Trophoblast cell (in vitro differentiated cells and primary cell): Measurements from ENCODE around the gene CST9.

Experiments
- DNase-seq, 2 donors: peaks; one replicate each; pipeline ENCODE4 v3.0.0-alpha.2; 2016
- H2AFZ ChIP-seq: 2 replicates; pipeline ENCODE4 v1.6.1; 2013; ENCODE audit warnings: low read length, moderate library complexity, mild to moderate bottlenecking; ENCODE audit not compliant: insufficient read depth, poor library complexity
- H2AK5ac ChIP-seq: 2 replicates; pipeline ENCODE4 v1.6.1; 2013; ENCODE audit warnings: mild to moderate bottlenecking, low read length
- H2BK120ac ChIP-seq: 2 replicates; pipeline ENCODE4 v1.6.1; 2013; ENCODE audit warnings: low read length, mild to moderate bottlenecking, moderate library complexity; ENCODE audit not compliant: insufficient read depth, poor library complexity
- H2BK12ac ChIP-seq: 2 replicates; pipeline ENCODE4 v1.6.1; 2013; ENCODE audit warnings: mild to moderate bottlenecking, low read length, moderate library complexity
- H2BK5ac ChIP-seq: 2 replicates; pipeline ENCODE4 v1.6.1; 2013; ENCODE audit warnings: low read length, low read depth, moderate library complexity, mild to moderate bottlenecking; ENCODE audit not compliant: poor library complexity
- H3K14ac ChIP-seq: 2 replicates; pipeline ENCODE4 v1.6.1; 2013; ENCODE audit warnings: mild to moderate bottlenecking, low read length
- H3K18ac ChIP-seq: 2 replicates; pipeline ENCODE4 v1.6.1; 2013; ENCODE audit warnings: mild to moderate bottlenecking, low read length
- H3K23ac ChIP-seq: 2 replicates; pipeline ENCODE4 v1.6.1; 2013; ENCODE audit warnings: low read length
- H3K27ac ChIP-seq: 2 replicates; pipeline ENCODE4 v1.5.1; 2013; ENCODE audit warnings: low read depth, mild to moderate bottlenecking, inconsistent platforms, low read length, moderate library complexity
- H3K27me3 ChIP-seq: 2 replicates; pipeline ENCODE4 v1.6.1; 2013; ENCODE audit warnings: inconsistent platforms, mild to moderate bottlenecking, low read length, moderate library complexity; ENCODE audit not compliant: insufficient read depth
- H3K36me3 ChIP-seq, 2 experiments: 1 replicate in 1 of 2; 2 replicates in 1 of 2; pipeline ENCODE4 v1.6.1; 2013; ENCODE audit warnings: low read length in 2 of 2, mild to moderate bottlenecking in 2 of 2, moderate library complexity in 1 of 2; ENCODE audit not compliant: insufficient read depth in 2 of 2, control insufficient read depth in 1 of 2
- H3K4ac ChIP-seq: 2 replicates; pipeline ENCODE4 v1.6.1; 2013; ENCODE audit warnings: low read depth, mild to moderate bottlenecking, low read length, moderate library complexity
- H3K4me1 ChIP-seq, 2 experiments: 1 replicate in 1 of 2; 2 replicates in 1 of 2; pipeline ENCODE4 v1.6.1; 2013; ENCODE audit warnings: low read length in 2 of 2, mild to moderate bottlenecking in 2 of 2, moderate library complexity in 1 of 2; ENCODE audit not compliant: insufficient read depth in 2 of 2, control insufficient read depth in 1 of 2
- H3K4me2 ChIP-seq: 2 replicates; pipeline ENCODE4 v1.6.1; 2013; ENCODE audit warnings: inconsistent platforms, mild to moderate bottlenecking, low read length, moderate library complexity
- H3K4me3 ChIP-seq: 2 replicates; pipeline ENCODE4 v1.5.1; 2013; ENCODE audit warnings: mild to moderate bottlenecking, low read depth, low read length, inconsistent platforms
- H3K79me1 ChIP-seq: one replicate; pipeline ENCODE4 v1.6.1; 2013; ENCODE audit warnings: low read length
- H3K79me2 ChIP-seq: 2 replicates; pipeline ENCODE4 v1.6.1; 2013; ENCODE audit warnings: low read length, mild to moderate bottlenecking; ENCODE audit not compliant: control insufficient read depth, insufficient read depth, poor library complexity
- H3K9ac ChIP-seq: 2 replicates; pipeline ENCODE4 v1.6.1; 2013; ENCODE audit warnings: mild to moderate bottlenecking, low read length
- H3K9me3 ChIP-seq: 2 replicates; pipeline ENCODE4 v1.6.1; 2013; ENCODE audit warnings: low read depth, mild to moderate bottlenecking, control low read depth, inconsistent platforms, low read length; ENCODE audit not compliant: insufficient read depth
- H4K12ac ChIP-seq: 2 replicates; pipeline ENCODE4 v1.6.1; 2013; ENCODE audit warnings: low read depth, mild to moderate bottlenecking, low read length, moderate library complexity
- H4K8ac ChIP-seq: 2 replicates; pipeline ENCODE4 v1.6.1; 2013; ENCODE audit warnings: low read depth, mild to moderate bottlenecking, low read length, moderate library complexity
- H4K91ac ChIP-seq: one replicate; pipeline ENCODE4 v1.6.1; 2013; ENCODE audit warnings: low read depth, mild to moderate bottlenecking, low read length, moderate library complexity
- WGBS: extraction: QIAGEN DNeasy Blood & Tissue Kit; methylation state at CpG from one replicate; pipeline ENCODE4 v1.1.7; 2013; ENCODE audit warnings: missing lambda C conversion rate; ENCODE audit not compliant: insufficient read length, insufficient coverage; ENCODE audit errors: extremely low coverage; 5-methylcytosine and 5-hydroxymethylcytosine counted together

The CST9 gene

GRCh38 chr20:23644164-23644563 lies 38.4 kb upstream of the CST9 start:
- Histone ChIP-seq H4K12ac (no peak overlapping the region), H2AFZ (no peak overlapping the region), H3K79me1 (no peaks in the 10 kb centered on the region), H3K36me3 (no peaks in the 10 kb centered on the region), H2BK120ac (no peak overlapping the region), H3K27ac (no peak overlapping the region), H3K23ac (no peak overlapping the region), H3K14ac (no peak overlapping the region), H2BK5ac (no peak overlapping the region), H3K4me2 (no peak overlapping the region), H3K27me3 (no peaks in the 10 kb centered on the region), H3K79me2 (no peaks in the 10 kb centered on the region), H3K9me3 (no peaks in the 10 kb centered on the region), H3K4ac (no peak overlapping the region), H3K9ac (no peak overlapping the region), H4K91ac (no peak overlapping the region), H3K18ac (no peak overlapping the region), H2BK12ac (no peak overlapping the region), H4K8ac (no peak overlapping the region), H2AK5ac (no peak overlapping the region), H3K4me3 (no peak overlapping the region), H3K4me1 (peaks cover 17 to 22% of the 10 kb centered on the region in 2 experiments)
- no peak for DNase-seq
- WGBS: 100% methylated on average over 1 of the region's 7 CpGs

GRCh38 chr20:23643659-23644058 lies 37.9 kb upstream of the CST9 start:
- no peak overlapping the region for H2AFZ ChIP-seq
- H2BK120ac ChIP-seq: no peak overlapping the region
- no peaks in the 10 kb centered on the region for H3K79me1 ChIP-seq
- no peak overlapping the region for H3K4ac ChIP-seq
- H3K27me3 ChIP-seq: no peaks in the 10 kb centered on the region
- H4K8ac ChIP-seq: no peak overlapping the region
- H3K9ac ChIP-seq: no peak overlapping the region
- no peak overlapping the region for H3K27ac ChIP-seq
- H2BK5ac ChIP-seq: no peak overlapping the region
- no peak overlapping the region for H2BK12ac ChIP-seq
- no peak overlapping the region for H3K14ac ChIP-seq
- WGBS: no CpG with 5 or more reads among the region's 6 CpGs
- no peaks in the 10 kb centered on the region for H3K9me3 ChIP-seq
- H4K91ac ChIP-seq: no peak overlapping the region
- H3K4me1 ChIP-seq: peaks cover 17 to 22% of the 10 kb centered on the region in 2 experiments
- H3K23ac ChIP-seq: no peak overlapping the region
- no peaks in the 10 kb centered on the region for H3K79me2 ChIP-seq
- H3K4me2 ChIP-seq: no peak overlapping the region
- H2AK5ac ChIP-seq: no peak overlapping the region
- H4K12ac ChIP-seq: no peak overlapping the region
- no peaks in the 10 kb centered on the region for H3K36me3 ChIP-seq
- H3K18ac ChIP-seq: no peak overlapping the region
- no peak for DNase-seq
- H3K4me3 ChIP-seq: no peak overlapping the region

GRCh38 chr20:23641936-23642751 lies 36.4 kb upstream of the CST9 start:
- H3K27me3 ChIP-seq: no peaks in the 10 kb centered on the region
- H2BK120ac ChIP-seq: no peak overlapping the region

GRCh38 chr20:23640671-23641667 lies 35.3 kb upstream of the CST9 start:
- WGBS: no CpG with 5 or more reads among the region's 11 CpGs
- no peak overlapping the region for H2AK5ac ChIP-seq
- H3K27ac ChIP-seq: no peak overlapping the region
- H3K4ac ChIP-seq: no peak overlapping the region
- no peak overlapping the region for H3K18ac ChIP-seq
- no peak overlapping the region for H4K8ac ChIP-seq
- no peaks in the 10 kb centered on the region for H3K9me3 ChIP-seq
- H4K91ac ChIP-seq: no peak overlapping the region
- no peak overlapping the region for H4K12ac ChIP-seq
- H3K79me1 ChIP-seq: peaks cover 7% of the 10 kb centered on the region
- no peak overlapping the region for H2BK5ac ChIP-seq
- H3K79me2 ChIP-seq: peaks cover 7% of the 10 kb centered on the region
- no peak for DNase-seq
- H3K4me1 ChIP-seq: peaks cover 24 to 26% of the 10 kb centered on the region in 2 experiments
- H2BK120ac ChIP-seq: no peak overlapping the region
- no peak overlapping the region for H3K4me3 ChIP-seq
- H3K27me3 ChIP-seq: no peaks in the 10 kb centered on the region
- H3K36me3 ChIP-seq: no peaks in the 10 kb centered on the region
- no peak overlapping the region for H2AFZ ChIP-seq
- H2BK12ac ChIP-seq: no peak overlapping the region
- no peak overlapping the region for H3K23ac ChIP-seq
- H3K9ac ChIP-seq: no peak overlapping the region
- no peak overlapping the region for H3K4me2 ChIP-seq
- no peak overlapping the region for H3K14ac ChIP-seq

More at GRCh38 chr20:23641936-23642751, 36.4 kb upstream of the CST9 start:
- DNase-seq: peak; percentile 48 to 54
- Histone ChIP-seq H2BK12ac (no peak overlapping the region), H3K4me1 (peaks cover 19 to 22% of the 10 kb centered on the region in 2 experiments), H3K79me1 (peaks cover 6% of the 10 kb centered on the region), H4K91ac (peak overlapping the region; percentile 7), H3K9ac (no peak overlapping the region), H3K14ac (no peak overlapping the region), H3K9me3 (no peaks in the 10 kb centered on the region), H2BK5ac (no peak overlapping the region), H3K27ac (peak overlapping the region; percentile 52), H3K4me2 (no peak overlapping the region), H3K4ac (no peak overlapping the region), H3K4me3 (no peak overlapping the region), H3K23ac (no peak overlapping the region), H2AFZ (no peak overlapping the region), H4K12ac (no peak overlapping the region), H2AK5ac (no peak overlapping the region), H4K8ac (no peak overlapping the region), H3K36me3 (no peaks in the 10 kb centered on the region), H3K79me2 (peaks cover 5% of the 10 kb centered on the region), H3K18ac (no peak overlapping the region)
- WGBS: no CpG with 5 or more reads among the region's 12 CpGs
